ENCODE data around the gene TSPAN5.

Gene TSPAN5

GRCh38 chr4:98493296-98493695, 165.1 kb downstream of the TSPAN5 start:
- no peak for DNase-seq (ENCODE audit: low read depth)
- TF ChIP-seq CTCF (IDR thresholded peaks at IDR 0.05; ENCODE audit: control insufficient read depth, insufficient read depth, low read depth, low read length, missing control alignments): no peak
- no peak overlapping the region for H3K4me3 ChIP-seq (ENCODE audit: control insufficient read depth, low read depth, low read length)

- no peak for TF ChIP-seq CTCF (IDR thresholded peaks at IDR 0.05; ENCODE audit: control insufficient read depth, insufficient read depth, low read depth, low read length, missing control alignments)
- no peak overlapping the region for H3K4me3 ChIP-seq (ENCODE audit: control insufficient read depth, low read depth, low read length)
- DNase-seq (ENCODE audit: low read depth): no peak
Observed at GRCh38 chr4:98491899-98492559, 166.4 kb downstream of the TSPAN5 start.

GRCh38 chr4:98490251-98490650, 168.2 kb downstream of the TSPAN5 start:
- no peak for TF ChIP-seq CTCF (IDR thresholded peaks at IDR 0.05; ENCODE audit: control insufficient read depth, insufficient read depth, low read depth, low read length, missing control alignments)
- no peak for DNase-seq (ENCODE audit: low read depth)
- no peak overlapping the region for H3K4me3 ChIP-seq (ENCODE audit: control insufficient read depth, low read depth, low read length)

- no peak for DNase-seq (ENCODE audit: low read depth)
- no peak overlapping the region for H3K4me3 ChIP-seq (ENCODE audit: control insufficient read depth, low read depth, low read length)
- no peak for TF ChIP-seq CTCF (IDR thresholded peaks at IDR 0.05; ENCODE audit: control insufficient read depth, insufficient read depth, low read depth, low read length, missing control alignments)
Observed at GRCh38 chr4:98485816-98486345, 172.5 kb downstream of the TSPAN5 start.

GRCh38 chr4:98484031-98484430, 174.4 kb downstream of the TSPAN5 start:
- DNase-seq (ENCODE audit: low read depth): no peak
- no peak for TF ChIP-seq CTCF (IDR thresholded peaks at IDR 0.05; ENCODE audit: control insufficient read depth, insufficient read depth, low read depth, low read length, missing control alignments)
- H3K4me3 ChIP-seq (ENCODE audit: control insufficient read depth, low read depth, low read length): no peak overlapping the region

- H3K4me3 ChIP-seq (ENCODE audit: control insufficient read depth, low read depth, low read length): no peak overlapping the region
- TF ChIP-seq CTCF (IDR thresholded peaks at IDR 0.05; ENCODE audit: control insufficient read depth, insufficient read depth, low read depth, low read length, missing control alignments): no peak
- no peak for DNase-seq (ENCODE audit: low read depth)
Observed at GRCh38 chr4:98482847-98483806, 175.3 kb downstream of the TSPAN5 start.
